Ovary (tissue), 9 donors: Measurements from ENCODE around the gene DOLK. TPM values are rescaled to one million over a fixed set of nuclear protein-coding genes. Genes with fewer than 3 reads are reported as not detected.

ENCODE experiments used
- DNase-seq, 5 donors: peaks; one replicate each; pipeline ENCODE4 v3.0.0-alpha.2; 2019 to 2020
- H3K27ac ChIP-seq, 2 donors: fragments of 200-600 bp; one replicate each; pipeline versions ENCODE4 v1.5.1 to v1.8.0; 2019 to 2022
- H3K27me3 ChIP-seq: fragments of 200-600 bp; one replicate; pipeline ENCODE4 v1.8.0; 2022
- H3K36me3 ChIP-seq: fragments of 200-600 bp; sonication (generic); one replicate; pipeline ENCODE4 v1.5.1; 2019
- H3K4me1 ChIP-seq: one replicate; pipeline ENCODE4 v1.8.1; 2013; ENCODE audit warnings: mild to moderate bottlenecking, moderate library complexity; ENCODE audit not compliant: insufficient read depth
- H3K4me3 ChIP-seq: fragments of 200-600 bp; sonication (generic); one replicate; pipeline ENCODE4 v1.5.1; 2017
- H3K9me3 ChIP-seq, 2 donors: fragments of 200-600 bp in 1 of 2; sonication (generic) in 1 of 2; one replicate each; pipeline versions ENCODE4 v1.5.1 to v1.8.1; 2013 to 2019; ENCODE audit warnings: mild to moderate bottlenecking in 1 of 2, moderate library complexity in 1 of 2
- EP300 ChIP-seq: sonication (generic); formaldehyde crosslinking; IDR thresholded peaks from one replicate; pipeline ENCODE4 v1.6.1; 2017; ENCODE audit warnings: antibody characterized with exemption
- POLR2A ChIP-seq: fragments of 450-650 bp; IDR thresholded peaks from one replicate; pipeline ENCODE4 v1.6.1; 2017; ENCODE audit warnings: antibody characterized with exemption, mild to moderate bottlenecking, moderate library complexity
- WGBS, 3 donors: extraction: QIAGEN DNeasy Blood & Tissue Kit in 1 of 3; methylation state at CpG; one replicate each; pipeline versions ENCODE4 v1.1.5 to v1.1.7; 2013 to 2017; 5-methylcytosine and 5-hydroxymethylcytosine counted together
- intact Hi-C, 4 donors: fragments of 100-400 bp; cut with DNase I; formaldehyde crosslinking; loops; one replicate each; pipeline versions ENCODE4 v1.11.0 to v1.15.1; 2022 to 2023
- polyA plus RNA-seq, 2 donors: library from polyadenylated mRNA; stranded (reverse); fragments of 200-250 nt in 1 of 2; fragments of 350-450 nt in 1 of 2; fragmentation: Illumina TruSeq in 1 of 2; extraction: RNeasy Lipid Tissue Mini Kit (QIAGEN cat#74804) in 1 of 2; gene quantifications; one replicate each; pipeline ENCODE4 v1.2.3, GENCODE V29; 2013 to 2014
- total RNA-seq, 7 donors: library from RNA; depleted of rRNA in 2 of 7; stranded (reverse); fragments of >200 nt in 2 of 7; fragmentation: NEBNext Ultra II Directional in 3 of 7; extraction: Animal tissue kit (Norgen Biotek cat#: 25700) in 3 of 7; gene quantifications; one replicate each; pipeline versions ENCODE4 v1.1.0 to v1.2.4, GENCODE V29; 2016 to 2023
- TF ChIP-seq, protein P1 (sequence below), 3 donors: fragments of 450-650 bp in 2 of 3; fragments of 200-600 bp in 1 of 3; IDR thresholded peaks; one replicate each; pipeline versions ENCODE4 v1.5.1 to v1.8.0; 2016 to 2022; ENCODE audit warnings: antibody characterized with exemption in 3 of 3, mild to moderate bottlenecking in 1 of 3
- donor health status: DM: no; HTN: no; CAD: no; lungs with moderate emphysema.
- donor health status: DM: no; HTN: no; CAD: no.
- donor health status: Bipolar disorder and iron deficiency.
- donor health status: DM: yes; HTN: yes; CAD: no.
- donor health status: DM: no; HTN: no; CAD: no.
- donor health status: DM: yes; HTN: yes; CAD: no.

Gene DOLK
- total and polyA plus RNA-seq, 9 donors, result 6.1 to 14.9 (median 12.0) TPM

DNA sequence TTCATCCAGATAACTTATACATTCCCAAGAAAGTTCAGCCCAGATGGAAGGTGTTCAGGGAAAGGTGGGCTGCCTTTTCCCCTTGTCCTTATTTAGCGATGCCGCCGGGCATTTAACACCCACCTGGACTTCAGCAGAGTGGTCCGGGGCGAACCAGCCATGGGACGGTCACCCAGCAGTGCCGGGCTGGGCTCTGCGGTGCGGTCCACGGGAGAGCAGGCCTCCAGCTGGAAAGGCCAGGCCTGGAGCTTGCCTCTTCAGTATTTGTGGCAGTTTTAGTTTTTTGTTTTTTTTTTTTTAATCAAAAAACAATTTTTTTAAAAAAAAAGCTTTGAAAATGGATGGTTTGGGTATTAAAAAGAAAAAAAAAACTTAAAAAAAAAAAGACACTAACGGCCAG lies 30.7 kb downstream of the DOLK start:
- Histone ChIP-seq H3K4me1 (peaks cover 49% of the 10 kb centered on the region), H3K36me3 (no peaks in the 10 kb centered on the region), H3K27ac (peak overlapping the region; percentile 84 to 95), H3K27me3 (no peaks in the 10 kb centered on the region), H3K9me3 (no peaks in the 10 kb centered on the region), H3K4me3 (peak overlapping the region; percentile 9)
- 40 to 46% (median 45%) methylated on average over 11 of the region's 11 CpGs for WGBS, 3 donors
- TF ChIP-seq, protein P1, sequence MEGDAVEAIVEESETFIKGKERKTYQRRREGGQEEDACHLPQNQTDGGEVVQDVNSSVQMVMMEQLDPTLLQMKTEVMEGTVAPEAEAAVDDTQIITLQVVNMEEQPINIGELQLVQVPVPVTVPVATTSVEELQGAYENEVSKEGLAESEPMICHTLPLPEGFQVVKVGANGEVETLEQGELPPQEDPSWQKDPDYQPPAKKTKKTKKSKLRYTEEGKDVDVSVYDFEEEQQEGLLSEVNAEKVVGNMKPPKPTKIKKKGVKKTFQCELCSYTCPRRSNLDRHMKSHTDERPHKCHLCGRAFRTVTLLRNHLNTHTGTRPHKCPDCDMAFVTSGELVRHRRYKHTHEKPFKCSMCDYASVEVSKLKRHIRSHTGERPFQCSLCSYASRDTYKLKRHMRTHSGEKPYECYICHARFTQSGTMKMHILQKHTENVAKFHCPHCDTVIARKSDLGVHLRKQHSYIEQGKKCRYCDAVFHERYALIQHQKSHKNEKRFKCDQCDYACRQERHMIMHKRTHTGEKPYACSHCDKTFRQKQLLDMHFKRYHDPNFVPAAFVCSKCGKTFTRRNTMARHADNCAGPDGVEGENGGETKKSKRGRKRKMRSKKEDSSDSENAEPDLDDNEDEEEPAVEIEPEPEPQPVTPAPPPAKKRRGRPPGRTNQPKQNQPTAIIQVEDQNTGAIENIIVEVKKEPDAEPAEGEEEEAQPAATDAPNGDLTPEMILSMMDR (IDR thresholded peaks at IDR 0.05), result no peak
- TF ChIP-seq EP300, result no peak
- intact Hi-C loops, result loop anchor here in 3 of 4 donors (5.0 kb wide), 1 partner anchor 34 kb away; the partner anchor contains the start of genes KYAT1 (in 3 of the 3) and LRRC8A (in 3 of the 3)
- DNase-seq, result no peak

DNA sequence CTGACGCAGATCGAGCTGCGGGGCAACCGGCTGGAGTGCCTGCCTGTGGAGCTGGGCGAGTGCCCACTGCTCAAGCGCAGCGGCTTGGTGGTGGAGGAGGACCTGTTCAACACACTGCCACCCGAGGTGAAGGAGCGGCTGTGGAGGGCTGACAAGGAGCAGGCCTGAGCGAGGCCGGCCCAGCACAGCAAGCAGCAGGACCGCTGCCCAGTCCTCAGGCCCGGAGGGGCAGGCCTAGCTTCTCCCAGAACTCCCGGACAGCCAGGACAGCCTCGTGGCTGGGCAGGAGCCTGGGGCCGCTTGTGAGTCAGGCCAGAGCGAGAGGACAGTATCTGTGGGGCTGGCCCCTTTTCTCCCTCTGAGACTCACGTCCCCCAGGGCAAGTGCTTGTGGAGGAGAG lies 31.2 kb downstream of the DOLK start:
- WGBS, 3 donors, result 65 to 69% (median 67%) methylated on average over 18 of the region's 18 CpGs
- intact Hi-C loops, result loop anchor here in 3 of 4 donors (5.0 kb wide), 1 partner anchor 34 kb away; the partner anchor contains the start of genes KYAT1 (in 3 of the 3) and LRRC8A (in 3 of the 3)

DNA sequence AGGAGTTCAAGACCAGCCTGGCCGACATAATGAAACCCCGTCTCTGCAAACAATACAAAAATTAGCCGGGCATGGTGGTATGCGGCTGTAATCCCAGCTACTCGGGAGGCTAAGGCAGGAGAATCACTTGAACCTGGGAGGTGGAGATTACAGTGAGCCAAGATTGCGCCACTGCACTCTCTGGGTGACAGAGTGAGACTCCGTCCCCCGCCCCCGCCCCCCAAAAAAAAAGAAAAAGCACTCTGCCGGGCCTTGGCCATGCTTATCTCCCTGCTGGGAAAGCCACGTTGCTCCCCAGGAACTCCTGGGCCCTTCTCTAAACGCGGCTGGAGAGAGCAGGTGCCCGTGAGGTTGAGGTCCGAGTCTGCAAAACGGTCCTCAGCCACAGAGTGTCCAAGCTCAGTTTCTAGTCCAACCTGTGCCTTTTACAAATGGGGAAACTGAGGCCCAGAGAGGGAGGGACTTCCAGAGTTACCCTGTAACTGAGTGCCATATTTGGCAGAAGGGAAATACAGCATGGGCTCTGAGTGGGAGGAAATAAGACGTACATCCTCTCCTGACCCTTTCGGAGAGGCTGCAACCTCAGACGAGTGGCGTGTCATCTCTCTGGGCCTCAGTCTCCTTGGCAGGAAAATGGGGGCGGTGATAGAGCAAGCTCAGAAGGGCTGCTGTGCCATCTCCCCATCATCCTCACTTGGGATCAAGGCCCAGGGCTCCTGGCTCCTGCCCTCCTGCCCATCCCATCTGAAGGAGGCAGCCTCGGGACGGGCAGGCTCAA lies 33.2 kb downstream of the DOLK start:
- Histone ChIP-seq H3K36me3 (no peaks in the 10 kb centered on the region), H3K27ac (no peak overlapping the region)
- WGBS, 3 donors, result 68 to 76% (median 76%) methylated on average over 23 of the region's 23 CpGs

More for the DNA sequence above, 31.2 kb downstream of the DOLK start:
- Histone ChIP-seq H3K4me3 (no peak overlapping the region), H3K9me3 (no peaks in the 10 kb centered on the region), H3K4me1 (peaks cover 48% of the 10 kb centered on the region), H3K27ac (peak overlapping the region; percentile 84 to 95), H3K36me3 (no peaks in the 10 kb centered on the region), H3K27me3 (no peaks in the 10 kb centered on the region)
- TF ChIP-seq, protein P1 (IDR thresholded peaks at IDR 0.05), result no peak
- TF ChIP-seq EP300 (no peak), POLR2A (no peak)
- peak in 1 of 5 donors; percentile 57 for DNase-seq

DNA sequence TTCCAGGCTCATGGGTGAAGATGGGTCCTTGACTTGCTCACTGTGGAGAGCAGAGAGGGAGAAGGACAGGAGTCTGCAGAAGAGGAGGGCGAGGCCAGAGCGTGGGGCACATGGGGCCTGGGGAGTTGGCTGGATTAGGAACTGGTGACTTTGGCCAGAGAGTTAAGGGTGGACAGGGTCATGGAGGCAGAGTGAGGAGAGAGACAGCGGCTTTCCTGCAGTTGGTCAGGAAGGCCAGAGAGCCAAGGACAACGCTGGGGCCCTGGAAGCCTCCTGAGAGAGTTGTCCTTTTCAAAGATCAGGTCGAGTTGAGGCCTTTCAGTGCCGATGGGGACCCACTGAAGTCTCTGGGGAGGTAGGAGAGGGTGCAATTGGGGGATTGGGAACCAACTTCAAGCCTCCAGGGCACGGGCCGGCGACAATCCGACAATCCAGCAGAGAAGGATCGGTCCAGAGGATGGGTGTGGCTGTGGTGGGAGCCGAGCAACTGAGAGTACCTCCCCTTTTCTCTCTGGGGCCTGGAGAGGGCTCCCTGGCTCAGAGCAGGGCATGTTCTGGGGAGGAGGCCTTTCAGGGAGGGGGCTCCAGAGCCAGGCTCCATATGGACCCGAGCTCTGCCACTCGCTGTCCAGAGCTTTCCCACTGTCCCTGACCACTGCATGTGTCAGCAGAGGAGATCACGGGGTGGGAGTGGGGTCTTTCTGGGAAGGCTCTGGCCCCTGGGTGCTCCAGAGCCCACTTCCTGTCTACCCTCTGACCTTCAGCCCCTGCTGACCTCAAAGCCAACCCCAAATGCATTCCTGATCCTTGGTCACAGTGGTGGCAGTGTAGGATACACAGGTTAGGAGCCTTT lies 34.1 kb downstream of the DOLK start:
- 52 to 55% (median 53%) methylated on average over 15 of the region's 15 CpGs for WGBS, 3 donors
- Histone ChIP-seq H3K36me3 (no peaks in the 10 kb centered on the region), H3K27me3 (no peaks in the 10 kb centered on the region), H3K4me1 (peaks cover 43% of the 10 kb centered on the region), H3K27ac (peak overlapping the region; percentile 1 to 46), H3K9me3 (no peaks in the 10 kb centered on the region), H3K4me3 (no peak overlapping the region)
- intact Hi-C loops, result no loop called here
- no peak for DNase-seq
- TF ChIP-seq, protein P1 (IDR thresholded peaks at IDR 0.05), result no peak
- TF ChIP-seq EP300, result no peak
- no peak for TF ChIP-seq POLR2A

More for the DNA sequence above, 33.2 kb downstream of the DOLK start:
- H3K9me3 ChIP-seq, result no peaks in the 10 kb centered on the region
- H3K27me3 ChIP-seq, result no peaks in the 10 kb centered on the region
- DNase-seq, result no peak
- TF ChIP-seq EP300 (no peak), POLR2A (no peak)
- TF ChIP-seq, protein P1 (IDR thresholded peaks at IDR 0.05), result no peak
- peaks cover 44% of the 10 kb centered on the region for H3K4me1 ChIP-seq
- intact Hi-C loops, result no loop called here
- H3K4me3 ChIP-seq, result no peak overlapping the region
